Measurements from ENCODE around the gene ANKZF1.
A peak's percentile ranks its signal among the peaks of the same experiment; 100 is the strongest.

Gene ANKZF1

DNA sequence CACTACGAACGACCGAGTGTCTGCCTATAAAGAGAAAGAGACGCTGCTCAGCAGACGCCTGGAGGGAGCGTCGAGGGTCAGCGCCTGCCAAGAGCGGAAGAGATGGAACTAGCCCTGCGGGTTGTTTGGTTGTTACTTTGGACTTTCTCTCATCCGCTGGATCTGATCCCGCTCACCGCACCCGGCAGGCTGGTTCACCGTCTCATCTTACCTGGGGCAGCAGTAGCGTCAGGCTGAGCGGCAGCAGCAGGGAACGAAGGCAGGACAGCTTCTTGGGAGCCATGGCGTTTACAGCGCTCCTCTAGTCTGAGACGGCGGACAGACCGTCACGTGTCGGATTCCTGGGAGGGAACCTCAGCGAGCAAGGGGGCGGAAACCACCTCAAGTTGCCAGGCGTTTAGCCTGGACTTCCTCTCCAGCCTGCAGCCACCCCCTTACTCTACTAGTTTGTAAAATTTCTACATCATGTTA lies 13.7 kb downstream of the ANKZF1 start:
- Histone ChIP-seq H3K4me3 (ENCODE audit: low read depth, low read length) (no peak overlapping the region), H3K79me2 (no peaks in the 10 kb centered on the region), H3K4me1 (peaks cover 14% of the 10 kb centered on the region), H2AFZ (peak overlapping the region; percentile 67), H3K27me3 (ENCODE audit: control insufficient read depth, insufficient read depth, low read length) (no peaks in the 10 kb centered on the region), H3K36me3 (ENCODE audit: control insufficient read depth, insufficient read depth, low read length) (no peaks in the 10 kb centered on the region), H3K4me2 (ENCODE audit: low read length) (no peak overlapping the region), H3K9me3 (ENCODE audit: control insufficient read depth, low read length) (no peaks in the 10 kb centered on the region), H3K9ac (no peak overlapping the region), H3K27ac (peak overlapping the region; percentile 80)
- TF ChIP-seq, protein P1, sequence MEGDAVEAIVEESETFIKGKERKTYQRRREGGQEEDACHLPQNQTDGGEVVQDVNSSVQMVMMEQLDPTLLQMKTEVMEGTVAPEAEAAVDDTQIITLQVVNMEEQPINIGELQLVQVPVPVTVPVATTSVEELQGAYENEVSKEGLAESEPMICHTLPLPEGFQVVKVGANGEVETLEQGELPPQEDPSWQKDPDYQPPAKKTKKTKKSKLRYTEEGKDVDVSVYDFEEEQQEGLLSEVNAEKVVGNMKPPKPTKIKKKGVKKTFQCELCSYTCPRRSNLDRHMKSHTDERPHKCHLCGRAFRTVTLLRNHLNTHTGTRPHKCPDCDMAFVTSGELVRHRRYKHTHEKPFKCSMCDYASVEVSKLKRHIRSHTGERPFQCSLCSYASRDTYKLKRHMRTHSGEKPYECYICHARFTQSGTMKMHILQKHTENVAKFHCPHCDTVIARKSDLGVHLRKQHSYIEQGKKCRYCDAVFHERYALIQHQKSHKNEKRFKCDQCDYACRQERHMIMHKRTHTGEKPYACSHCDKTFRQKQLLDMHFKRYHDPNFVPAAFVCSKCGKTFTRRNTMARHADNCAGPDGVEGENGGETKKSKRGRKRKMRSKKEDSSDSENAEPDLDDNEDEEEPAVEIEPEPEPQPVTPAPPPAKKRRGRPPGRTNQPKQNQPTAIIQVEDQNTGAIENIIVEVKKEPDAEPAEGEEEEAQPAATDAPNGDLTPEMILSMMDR (IDR thresholded peaks at IDR 0.05), result no peak

DNA sequence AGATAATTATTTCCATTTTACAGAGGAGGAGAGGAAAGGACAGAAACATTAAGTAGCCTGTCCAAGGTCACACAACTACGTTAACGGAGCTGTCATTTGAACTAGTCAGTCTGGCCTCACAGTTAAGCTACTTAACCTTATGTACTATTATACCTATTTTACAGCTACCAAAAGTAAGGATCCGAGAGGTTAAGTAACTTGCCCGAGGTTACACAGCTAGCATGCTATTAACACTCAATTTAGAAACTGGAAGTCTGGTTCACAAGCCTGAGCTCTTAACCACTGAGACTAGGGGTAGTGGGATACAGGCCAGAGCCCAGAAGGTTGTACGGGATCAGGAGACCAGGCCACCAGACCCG lies 15.2 kb downstream of the ANKZF1 start:
- Histone ChIP-seq H3K4me3 (ENCODE audit: low read depth, low read length) (peak overlapping the region; percentile 91), H3K27me3 (ENCODE audit: control insufficient read depth, insufficient read depth, low read length) (no peaks in the 10 kb centered on the region), H3K9me3 (ENCODE audit: control insufficient read depth, low read length) (no peaks in the 10 kb centered on the region), H3K27ac (peak overlapping the region; percentile 89), H3K4me2 (ENCODE audit: low read length) (peak overlapping the region; percentile 89), H3K4me1 (peaks cover 16% of the 10 kb centered on the region), H3K9ac (peak overlapping the region; percentile 20), H3K79me2 (no peaks in the 10 kb centered on the region), H2AFZ (peak overlapping the region; percentile 85), H3K36me3 (ENCODE audit: control insufficient read depth, insufficient read depth, low read length) (no peaks in the 10 kb centered on the region)
- TF ChIP-seq, protein P1 (IDR thresholded peaks at IDR 0.05), result no peak

DNA sequence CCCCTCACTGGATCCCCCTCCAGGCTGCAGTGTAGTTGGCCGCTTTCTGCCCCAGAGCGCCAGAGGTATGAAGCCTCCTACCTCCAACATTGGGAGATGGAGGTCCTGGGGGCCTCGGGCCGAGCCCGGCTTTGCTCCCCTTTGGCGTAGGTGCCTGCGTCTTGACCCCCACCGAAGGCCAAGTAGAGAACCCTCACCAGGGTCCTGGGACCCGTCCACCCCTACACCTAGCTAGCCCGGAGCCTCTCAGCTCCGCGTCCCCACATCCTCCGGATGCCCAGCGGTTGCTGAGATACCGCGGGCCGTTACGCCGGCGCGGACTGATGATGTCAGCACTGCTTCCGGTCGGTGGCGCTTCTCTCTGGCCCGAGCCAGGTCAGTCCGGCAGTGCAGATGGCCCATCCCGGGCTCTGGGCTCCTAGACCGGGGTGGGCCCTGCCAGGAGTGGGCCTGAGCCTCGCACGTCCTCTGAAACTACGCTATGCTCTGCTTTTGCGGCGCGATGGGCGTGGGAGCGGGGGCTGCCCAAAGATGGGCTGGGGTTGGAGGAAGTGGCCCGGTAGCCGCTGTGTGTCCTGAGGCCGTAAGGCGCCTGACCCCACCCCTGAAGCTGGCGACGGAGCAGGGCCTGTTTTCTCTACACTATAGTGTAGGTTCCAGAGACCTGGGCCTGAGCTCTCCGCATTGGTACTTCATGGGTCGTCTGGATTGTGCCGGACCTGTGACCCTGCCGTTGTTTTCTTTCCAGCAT lies 15.7 kb downstream of the ANKZF1 start, which contains the start of the genes GLB1L and STK16:
GLB1L (minus strand) TSS at position 297 of the 751 bp plus-strand sequence. CDS start 1,871 bp downstream, outside the sequence.
STK16 (plus strand) TSS at position 332 of the 751 bp plus-strand sequence. CDS start 521 bp downstream, outside the sequence.
- Histone ChIP-seq H3K27ac (peak within 1 kb of the TSS; percentile 89), H3K4me1 (peaks cover 22% of the 10 kb centered on the region), H3K4me3 (ENCODE audit: low read depth, low read length) (peak within 1 kb of the TSS; percentile 91), H2AFZ (peak within 1 kb of the TSS; percentile 85), H3K9me3 (ENCODE audit: control insufficient read depth, low read length) (no peaks in the 10 kb centered on the region), H3K27me3 (ENCODE audit: control insufficient read depth, insufficient read depth, low read length) (no peaks in the 10 kb centered on the region), H3K4me2 (ENCODE audit: low read length) (peak within 1 kb of the TSS; percentile 89), H3K36me3 (ENCODE audit: control insufficient read depth, insufficient read depth, low read length) (no peaks in the 10 kb centered on the region), H3K79me2 (no peaks in the 10 kb centered on the region), H3K9ac (peak within 1 kb of the TSS; percentile 20)
- TF ChIP-seq, protein P1 (IDR thresholded peaks at IDR 0.05), result no peak

DNA sequence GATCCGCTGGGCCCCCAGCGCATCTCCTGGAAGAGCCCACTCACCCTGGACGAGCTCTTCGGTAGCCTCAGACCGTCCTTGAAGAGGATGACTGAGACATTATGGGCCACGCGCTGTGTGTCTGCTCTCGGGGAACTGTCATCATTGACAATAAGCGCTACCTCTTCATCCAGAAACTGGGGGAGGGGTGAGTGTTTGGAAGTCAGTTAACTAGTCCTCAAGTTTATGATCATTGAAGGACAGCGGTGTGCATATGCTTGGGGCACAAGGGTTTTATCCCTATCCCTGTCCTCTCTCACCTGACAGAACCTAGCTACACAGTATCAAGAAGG lies 16.3 kb downstream of the ANKZF1 start:
- H3K4me1 ChIP-seq, result peaks cover 25% of the 10 kb centered on the region
- H3K79me2 ChIP-seq, result no peaks in the 10 kb centered on the region
- H3K27me3 ChIP-seq (ENCODE audit: control insufficient read depth, insufficient read depth, low read length), result no peaks in the 10 kb centered on the region
- peak overlapping the region; percentile 89 for H3K27ac ChIP-seq
- H3K9me3 ChIP-seq (ENCODE audit: control insufficient read depth, low read length), result no peaks in the 10 kb centered on the region
- peak overlapping the region; percentile 85 for H2AFZ ChIP-seq
- H3K9ac ChIP-seq, result peak overlapping the region; percentile 20
- H3K4me3 ChIP-seq (ENCODE audit: low read depth, low read length), result peak overlapping the region; percentile 91
- peak overlapping the region; percentile 89 for H3K4me2 ChIP-seq (ENCODE audit: low read length)
- TF ChIP-seq, protein P1 (IDR thresholded peaks at IDR 0.05), result no peak
- no peaks in the 10 kb centered on the region for H3K36me3 ChIP-seq (ENCODE audit: control insufficient read depth, insufficient read depth, low read length)

All from parathyroid adenoma (tissue), 2 donors.